HFFc6 (cell line): ENCODE results near the gene MAOA. TPM values are rescaled to one million over a fixed set of nuclear protein-coding genes. Genes with fewer than 3 reads are reported as not detected.

Source experiments
- DNase-seq: peaks from one replicate; pipeline ENCODE4 v3.0.0-alpha.2; 2018
- H3K27ac Mint-ChIP-seq: 2 replicates; pipeline ENCODE4 v1.8.0; 2020; ENCODE audit warnings: mild to moderate bottlenecking, mixed read lengths
- H3K27me3 Mint-ChIP-seq: 2 replicates; pipeline ENCODE4 v1.8.0; 2021; ENCODE audit warnings: mild to moderate bottlenecking, moderate library complexity, mixed read lengths; ENCODE audit not compliant: insufficient read depth
- H3K36me3 Mint-ChIP-seq: 2 replicates; pipeline ENCODE4 v1.8.0; 2021; ENCODE audit warnings: low read depth, mixed read lengths
- H3K4me1 Mint-ChIP-seq: 2 replicates; pipeline ENCODE4 v1.8.0; 2020; ENCODE audit warnings: low read depth, mixed read lengths
- H3K4me3 Mint-ChIP-seq: 2 replicates; pipeline ENCODE4 v1.8.0; 2020; ENCODE audit warnings: mild to moderate bottlenecking, moderate library complexity, mixed read lengths
- H3K9me3 Mint-ChIP-seq: 2 replicates; pipeline ENCODE4 v1.8.0; 2020; ENCODE audit warnings: mild to moderate bottlenecking, mixed read lengths
- total RNA-seq, 6 experiments: library from RNA; stranded (reverse); fragmentation: NEBNext Ultra II Directional; extraction: Animal tissue kit (Norgen Biotek cat#: 25700); gene quantifications; 2 replicates in 1 of 6; 3 replicates in 5 of 6; pipeline ENCODE4 v1.2.3, GENCODE V29; 2021
- TF ChIP-seq, protein P1 (sequence below): fragments of 200-600 bp; sonication (generic); IDR thresholded peaks from 2 replicates; pipeline ENCODE4 v1.5.0; 2021; ENCODE audit warnings: antibody characterized with exemption, mild to moderate bottlenecking

The MAOA gene
- total RNA-seq, 6 experiments from 2014 or later = 0.07 to 0.25 (median 0.07) TPM; not detected in 3

DNA sequence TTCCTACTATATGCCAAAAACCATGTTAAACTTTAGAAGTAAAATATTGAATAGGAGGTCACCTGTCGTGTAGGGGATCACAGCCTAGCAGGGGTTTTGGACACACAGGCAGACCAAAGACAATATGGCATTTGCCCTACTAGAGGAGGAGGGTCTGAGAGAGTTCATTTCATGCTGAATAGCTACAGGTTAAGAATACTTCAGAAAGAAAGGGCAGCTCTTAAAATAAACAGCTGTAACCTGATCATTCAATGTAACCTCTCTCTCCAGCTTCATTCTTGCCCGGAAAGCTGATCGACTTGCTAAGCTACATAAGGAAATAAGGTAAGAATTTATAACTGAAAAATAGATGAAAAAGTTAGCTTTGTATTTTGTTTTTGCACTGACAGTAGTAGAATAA lies 79.9 kb downstream of the MAOA start:
- Mint-ChIP-seq H3K27ac (no peak overlapping the region), H3K4me1 (no peaks in the 10 kb centered on the region), H3K36me3 (no peaks in the 10 kb centered on the region), H3K4me3 (no peak overlapping the region), H3K27me3 (no peaks in the 10 kb centered on the region), H3K9me3 (0 out of 2 replicates have a peak, but pooled peaks cover 4% of the 10 kb centered on the region)
- TF ChIP-seq, protein P1, sequence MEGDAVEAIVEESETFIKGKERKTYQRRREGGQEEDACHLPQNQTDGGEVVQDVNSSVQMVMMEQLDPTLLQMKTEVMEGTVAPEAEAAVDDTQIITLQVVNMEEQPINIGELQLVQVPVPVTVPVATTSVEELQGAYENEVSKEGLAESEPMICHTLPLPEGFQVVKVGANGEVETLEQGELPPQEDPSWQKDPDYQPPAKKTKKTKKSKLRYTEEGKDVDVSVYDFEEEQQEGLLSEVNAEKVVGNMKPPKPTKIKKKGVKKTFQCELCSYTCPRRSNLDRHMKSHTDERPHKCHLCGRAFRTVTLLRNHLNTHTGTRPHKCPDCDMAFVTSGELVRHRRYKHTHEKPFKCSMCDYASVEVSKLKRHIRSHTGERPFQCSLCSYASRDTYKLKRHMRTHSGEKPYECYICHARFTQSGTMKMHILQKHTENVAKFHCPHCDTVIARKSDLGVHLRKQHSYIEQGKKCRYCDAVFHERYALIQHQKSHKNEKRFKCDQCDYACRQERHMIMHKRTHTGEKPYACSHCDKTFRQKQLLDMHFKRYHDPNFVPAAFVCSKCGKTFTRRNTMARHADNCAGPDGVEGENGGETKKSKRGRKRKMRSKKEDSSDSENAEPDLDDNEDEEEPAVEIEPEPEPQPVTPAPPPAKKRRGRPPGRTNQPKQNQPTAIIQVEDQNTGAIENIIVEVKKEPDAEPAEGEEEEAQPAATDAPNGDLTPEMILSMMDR = no peak
- no peak for DNase-seq

DNA sequence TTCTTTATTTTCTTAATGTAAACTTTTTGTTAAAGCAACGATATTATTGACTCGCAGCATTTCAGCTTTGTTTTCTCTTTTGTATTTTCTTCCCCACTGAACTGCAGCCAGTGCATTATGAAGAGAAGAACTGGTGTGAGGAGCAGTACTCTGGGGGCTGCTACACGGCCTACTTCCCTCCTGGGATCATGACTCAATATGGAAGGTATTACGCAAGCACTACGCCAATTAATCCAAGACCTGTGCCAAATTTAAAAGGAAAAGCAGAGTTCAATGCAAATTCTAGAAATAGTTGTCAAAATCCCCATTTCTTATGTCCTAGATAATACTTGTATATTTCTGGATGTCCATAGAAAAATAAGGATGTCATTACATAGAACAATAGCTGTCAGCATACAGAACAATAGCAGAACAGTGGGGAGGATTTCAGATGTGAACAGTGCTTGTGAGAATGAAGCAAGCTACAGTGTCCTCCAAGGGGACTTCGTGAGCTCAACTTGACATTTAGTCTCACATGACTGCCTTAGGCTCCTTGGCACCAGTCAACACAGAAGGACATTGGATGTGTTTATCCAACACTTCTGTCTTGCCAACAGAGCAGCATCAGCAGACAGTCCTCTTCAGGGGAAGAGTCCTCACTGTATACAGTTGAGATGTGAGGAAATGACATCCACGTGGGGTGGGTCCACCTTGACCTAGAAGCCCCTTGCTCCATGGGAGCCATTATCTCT lies 85.9 kb downstream of the MAOA start:
- H3K27ac Mint-ChIP-seq = no peak overlapping the region
- no peaks in the 10 kb centered on the region for H3K36me3 Mint-ChIP-seq
- no peak overlapping the region for H3K4me3 Mint-ChIP-seq
- no peaks in the 10 kb centered on the region for H3K4me1 Mint-ChIP-seq
- TF ChIP-seq, protein P1 = no peak
- H3K27me3 Mint-ChIP-seq = no peaks in the 10 kb centered on the region
- no peaks in the 10 kb centered on the region for H3K9me3 Mint-ChIP-seq
- no peak for DNase-seq

DNA sequence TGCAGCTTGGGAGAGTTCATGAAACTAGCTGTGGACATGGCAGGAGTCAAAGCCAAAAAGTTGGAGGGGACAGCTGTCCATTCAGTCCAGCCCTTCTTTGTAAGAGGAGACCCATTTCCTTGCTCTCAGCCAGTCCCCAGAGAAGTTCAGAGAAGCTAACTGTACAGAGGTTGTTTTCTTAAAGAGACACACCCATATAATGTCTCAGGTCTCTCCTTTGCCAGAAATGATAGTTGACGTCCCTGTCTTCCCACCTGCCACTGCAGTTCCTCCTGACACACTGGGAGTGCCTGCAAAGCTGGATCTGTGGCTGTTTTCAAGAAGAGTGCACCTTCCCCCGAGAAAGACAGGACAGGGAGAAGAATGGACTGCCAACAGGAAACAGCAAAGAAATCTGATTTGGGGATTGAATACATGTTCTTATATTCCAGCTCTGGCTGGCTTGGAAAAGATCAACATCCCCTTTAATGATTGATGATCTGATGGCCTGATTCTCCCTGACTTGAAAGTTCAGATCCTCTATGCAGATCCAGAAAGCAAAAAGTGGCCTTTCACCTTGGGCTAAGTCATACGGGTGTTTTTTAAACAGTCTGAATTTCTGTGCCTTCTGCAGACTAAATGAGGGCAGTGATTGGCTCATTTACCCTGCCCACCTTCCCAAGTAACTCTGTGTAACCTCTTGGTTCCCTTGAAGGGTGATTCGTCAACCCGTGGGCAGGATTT lies 87.2 kb downstream of the MAOA start:
- Mint-ChIP-seq H3K4me3 (no peak overlapping the region), H3K9me3 (no peaks in the 10 kb centered on the region), H3K4me1 (no peaks in the 10 kb centered on the region), H3K27ac (no peak overlapping the region), H3K27me3 (no peaks in the 10 kb centered on the region), H3K36me3 (no peaks in the 10 kb centered on the region)
- TF ChIP-seq, protein P1 = no peak
- no peak for DNase-seq

DNA sequence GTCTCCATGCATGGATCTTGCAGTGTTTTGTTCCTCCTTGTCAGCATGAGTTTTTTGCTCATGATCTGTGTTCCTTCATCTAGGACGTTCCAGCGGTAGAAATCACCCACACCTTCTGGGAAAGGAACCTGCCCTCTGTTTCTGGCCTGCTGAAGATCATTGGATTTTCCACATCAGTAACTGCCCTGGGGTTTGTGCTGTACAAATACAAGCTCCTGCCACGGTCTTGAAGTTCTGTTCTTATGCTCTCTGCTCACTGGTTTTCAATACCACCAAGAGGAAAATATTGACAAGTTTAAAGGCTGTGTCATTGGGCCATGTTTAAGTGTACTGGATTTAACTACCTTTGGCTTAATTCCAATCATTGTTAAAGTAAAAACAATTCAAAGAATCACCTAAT lies 88.2 kb downstream of the MAOA start:
- Mint-ChIP-seq H3K4me1 (no peaks in the 10 kb centered on the region), H3K27ac (no peak overlapping the region), H3K9me3 (no peaks in the 10 kb centered on the region), H3K4me3 (no peak overlapping the region), H3K27me3 (no peaks in the 10 kb centered on the region), H3K36me3 (no peaks in the 10 kb centered on the region)
- TF ChIP-seq, protein P1 = no peak
- DNase-seq = no peak

DNA sequence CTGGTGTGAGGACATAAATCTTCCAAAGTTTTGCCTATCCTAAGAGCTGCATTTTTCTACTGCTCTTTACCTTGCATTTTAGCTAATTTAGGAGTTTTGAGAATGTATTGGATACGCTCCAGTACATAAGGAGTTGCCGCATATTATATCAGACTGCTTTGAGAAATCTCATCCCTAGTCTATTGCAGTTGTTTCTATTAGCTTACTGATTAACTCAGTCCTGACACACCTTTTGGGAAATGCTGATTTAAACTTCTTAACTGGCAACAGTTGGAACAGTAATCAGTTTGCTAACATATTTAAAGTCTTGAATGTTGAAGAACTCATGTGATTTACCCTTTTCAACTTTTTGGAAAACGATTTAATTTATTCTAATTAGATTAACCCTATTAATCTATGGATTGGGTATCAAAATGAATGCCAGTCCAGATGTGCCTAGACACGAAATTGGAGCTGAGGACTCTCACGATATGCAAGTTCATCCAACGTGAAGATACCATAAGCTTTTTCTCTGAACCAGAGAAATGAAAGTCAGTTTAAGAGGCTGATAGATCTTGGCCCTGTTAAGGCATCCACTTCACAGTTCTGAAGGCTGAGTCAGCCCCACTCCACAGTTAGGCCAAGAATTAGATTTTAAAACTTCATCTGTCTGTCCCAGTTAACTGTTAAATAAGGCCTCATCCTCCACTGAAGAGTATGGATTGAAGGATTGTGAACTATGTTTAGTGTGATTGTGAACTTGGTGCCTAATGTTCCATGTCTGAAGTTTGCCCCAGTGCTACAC lies 90.0 kb downstream of the MAOA start:
- Mint-ChIP-seq H3K36me3 (no peaks in the 10 kb centered on the region), H3K4me3 (no peak overlapping the region), H3K27me3 (no peaks in the 10 kb centered on the region), H3K9me3 (no peaks in the 10 kb centered on the region), H3K4me1 (no peaks in the 10 kb centered on the region), H3K27ac (no peak overlapping the region)
- DNase-seq = no peak
- TF ChIP-seq, protein P1 = no peak
